ENCODE measurements around the gene CFAP92.

GRCh38 chr3:128931046-128931445 is 62.8 kb downstream of the CFAP92 start:
- no peak for TF ChIP-seq CREB5 (CRISPR knock-in tag; IDR thresholded peaks at IDR 0.05; ENCODE audit: low read depth)
- no peak for TF ChIP-seq BACH2 (CRISPR knock-in tag; IDR thresholded peaks at IDR 0.05; ENCODE audit: borderline replicate concordance)
- no peak for TF ChIP-seq ZNF565 (CRISPR knock-in tag; conservative IDR thresholded peaks at IDR 0.05; ENCODE audit: low read depth)
- TF ChIP-seq ZC3H10 (CRISPR knock-in tag; IDR thresholded peaks at IDR 0.05) = no peak
- TF ChIP-seq PATZ1 (CRISPR knock-in tag; IDR thresholded peaks at IDR 0.05; ENCODE audit: borderline replicate concordance) = no peak
- no peak for TF ChIP-seq ZFP3 (CRISPR knock-in tag; IDR thresholded peaks at IDR 0.05)
- no peak for TF ChIP-seq ESRRG (CRISPR knock-in tag; IDR thresholded peaks at IDR 0.05)
